Natural killer cell (primary cell): ENCODE measurements around the gene AMDHD1. TPM values are rescaled to one million over a fixed set of nuclear protein-coding genes. Genes with fewer than 3 reads are reported as not detected.
A peak's percentile ranks its signal among the peaks of the same experiment; 100 is the strongest.

Experiments
- ATAC-seq, 3 donors: fragments of 150-1000 bp in 2 of 3; fragments of 200-7000 bp in 1 of 3; cut with Tn5 transposase; 1 replicate in 1 of 3; 2 replicates in 2 of 3; pipeline ENCODE4 v1.10.0; 2021; ENCODE audit warnings: mild to moderate bottlenecking in 2 of 3, moderate library complexity in 2 of 3
- DNase-seq, 2 donors: peaks; one replicate each; pipeline versions ENCODE4 v3.0.0 to v3.0.0-alpha.2; 2013 to 2021; ENCODE audit warnings: mixed read lengths in 1 of 2
- H3K27ac ChIP-seq: one replicate; pipeline ENCODE4 v1.5.1; 2013; ENCODE audit warnings: mild to moderate bottlenecking, low read length
- H3K27me3 ChIP-seq: one replicate; pipeline ENCODE4 v1.6.1; 2013; ENCODE audit warnings: low read length; ENCODE audit not compliant: control insufficient read depth, insufficient read depth
- H3K36me3 ChIP-seq: one replicate; pipeline ENCODE4 v1.6.1; 2013; ENCODE audit warnings: low read length; ENCODE audit not compliant: control insufficient read depth, insufficient read depth
- H3K4me1 ChIP-seq: one replicate; pipeline ENCODE4 v1.6.1; 2013; ENCODE audit warnings: low read length; ENCODE audit not compliant: control insufficient read depth, insufficient read depth
- H3K4me3 ChIP-seq: one replicate; pipeline ENCODE4 v1.5.1; 2013; ENCODE audit warnings: low read length
- H3K9me3 ChIP-seq: one replicate; pipeline ENCODE4 v1.6.1; 2013; ENCODE audit warnings: low read length; ENCODE audit not compliant: control insufficient read depth, insufficient read depth
- H3K27ac Mint-ChIP-seq, 2 donors: one replicate each; pipeline ENCODE4 v1.8.0; 2022; ENCODE audit warnings: mild to moderate bottlenecking in 2 of 2, mixed read lengths in 2 of 2, moderate library complexity in 1 of 2
- H3K27me3 Mint-ChIP-seq, 2 donors: one replicate each; pipeline ENCODE4 v1.8.0; 2022; ENCODE audit warnings: low read depth in 2 of 2, mixed read lengths in 2 of 2
- H3K36me3 Mint-ChIP-seq: one replicate; pipeline ENCODE4 v1.8.0; 2022; ENCODE audit warnings: mixed read lengths
- H3K4me1 Mint-ChIP-seq, 2 donors: one replicate each; pipeline ENCODE4 v1.8.0; 2022; ENCODE audit warnings: mixed read lengths in 2 of 2
- H3K4me3 Mint-ChIP-seq: one replicate; pipeline ENCODE4 v1.8.0; 2022; ENCODE audit warnings: mild to moderate bottlenecking, moderate library complexity, mixed read lengths
- H3K9me3 Mint-ChIP-seq, 2 donors: one replicate each; pipeline ENCODE4 v1.8.0; 2022; ENCODE audit warnings: mixed read lengths in 2 of 2
- CTCF ChIP-seq: fragments of 200-600 bp; IDR thresholded peaks from one replicate; pipeline ENCODE4 v1.8.0; 2022; ENCODE audit warnings: antibody characterized with exemption
- WGBS: methylation state at CpG from one replicate; pipeline ENCODE4 v1.1.7; 2013; ENCODE audit warnings: missing lambda C conversion rate; ENCODE audit not compliant: insufficient coverage; 5-methylcytosine and 5-hydroxymethylcytosine counted together
- intact Hi-C: fragments of 100-400 bp; cut with micrococcal nuclease; formaldehyde crosslinking; loops from one replicate; pipeline ENCODE4 v1.14.2; 2022
- total RNA-seq, 4 donors: library from RNA; stranded (reverse); fragments of 120-200 nt in 1 of 4; gene quantifications; one replicate each; pipeline versions ENCODE4 v1.2.3 to v1.2.4, GENCODE V29; 2013 to 2022

The AMDHD1 gene
- total RNA-seq = 1 to 10 TPM; 1.2 to 1.6 (median 1.4) TPM
- total RNA-seq (2013) = 3.6 TPM

- Mint-ChIP-seq H3K9me3 (no peaks in the 10 kb centered on the region), H3K36me3 (no peaks in the 10 kb centered on the region), H3K27me3 (peaks cover 0 to 8% of the 10 kb centered on the region in 2 donors), H3K27ac (peak within 1 kb of the TSS; percentile 69 to 93), H3K4me3 (peak within 1 kb of the TSS; percentile 96), H3K4me1 (peaks cover 6 to 7% of the 10 kb centered on the region in 2 donors)
- H3K36me3 ChIP-seq = no peaks in the 10 kb centered on the region
- no peaks in the 10 kb centered on the region for H3K27me3 ChIP-seq
- intact Hi-C loops = loop anchor here (2.0 kb wide), 1 partner anchor 85 kb away; the partner anchor contains the start of gene SNRPF
- TF ChIP-seq CTCF = peak; percentile 11
- peaks cover 13% of the 10 kb centered on the region for H3K4me1 ChIP-seq
- peak; percentile 56 to 81 for DNase-seq
- ATAC-seq = peak; percentile 64 to 77 (median 71)
- no peaks in the 10 kb centered on the region for H3K9me3 ChIP-seq
- under 1% methylated on average over 38 of the region's 38 CpGs for WGBS
- peak within 1 kb of the TSS; percentile 65 for H3K27ac ChIP-seq
- peak within 1 kb of the TSS; percentile 84 for H3K4me3 ChIP-seq
Observed at GRCh38 chr12:95943330-95943842, at the start of gene AMDHD1. TSS of gene AMDHD1 (plus strand) at chr12:95943331. CDS start at chr12:95943399, 68 bp downstream.

- no peak for TF ChIP-seq CTCF
- Histone ChIP-seq H3K27ac (no peak overlapping the region), H3K36me3 (no peaks in the 10 kb centered on the region), H3K4me3 (no peak overlapping the region), H3K9me3 (no peaks in the 10 kb centered on the region), H3K4me1 (no peaks in the 10 kb centered on the region), H3K27me3 (peaks cover 3% of the 10 kb centered on the region)
- Mint-ChIP-seq H3K27ac (no peak overlapping the region), H3K9me3 (no peaks in the 10 kb centered on the region), H3K36me3 (no peaks in the 10 kb centered on the region), H3K4me1 (no peaks in the 10 kb centered on the region), H3K27me3 (peaks cover 11 to 15% of the 10 kb centered on the region in 2 donors), H3K4me3 (no peak overlapping the region)
- DNase-seq = no peak
- intact Hi-C loops = no loop called here
- 93% methylated on average over 4 of the region's 4 CpGs for WGBS
- no peak for ATAC-seq
Observed at GRCh38 chr12:95896846-95897245, 46.3 kb upstream of the AMDHD1 start.

GRCh38 chr12:95898081-95898480 is 45.0 kb upstream of the AMDHD1 start:
- Mint-ChIP-seq H3K9me3 (peaks cover 0 to under 1% of the 10 kb centered on the region in 2 donors), H3K4me1 (no peaks in the 10 kb centered on the region), H3K4me3 (no peak overlapping the region), H3K36me3 (peaks cover 1% of the 10 kb centered on the region), H3K27me3 (peaks cover 10 to 20% of the 10 kb centered on the region in 2 donors), H3K27ac (no peak overlapping the region)
- Histone ChIP-seq H3K4me1 (no peaks in the 10 kb centered on the region), H3K27ac (no peak overlapping the region), H3K27me3 (peaks cover 7% of the 10 kb centered on the region), H3K4me3 (no peak overlapping the region), H3K9me3 (no peaks in the 10 kb centered on the region), H3K36me3 (no peaks in the 10 kb centered on the region)
- no peak for TF ChIP-seq CTCF
- ATAC-seq (no peak), DNase-seq (no peak)
- 70% methylated on average over 3 of the region's 4 CpGs for WGBS
- intact Hi-C loops = no loop called here

- H3K9me3 ChIP-seq = no peaks in the 10 kb centered on the region
- peaks cover 6% of the 10 kb centered on the region for H3K27me3 ChIP-seq
Observed at GRCh38 chr12:95908573-95908972, 34.6 kb upstream of the AMDHD1 start.

More at GRCh38 chr12:95908573-95908972, 34.6 kb upstream of the AMDHD1 start:
- Histone ChIP-seq H3K36me3 (no peaks in the 10 kb centered on the region), H3K27ac (no peak overlapping the region), H3K4me3 (no peak overlapping the region), H3K4me1 (no peaks in the 10 kb centered on the region)
- H3K27ac Mint-ChIP-seq = no peak overlapping the region
- no peak for TF ChIP-seq CTCF
- no peaks in the 10 kb centered on the region for H3K9me3 Mint-ChIP-seq
- no peak overlapping the region for H3K4me3 Mint-ChIP-seq
- H3K4me1 Mint-ChIP-seq = no peaks in the 10 kb centered on the region
- intact Hi-C loops = no loop called here
- H3K27me3 Mint-ChIP-seq = peaks cover 25 to 34% of the 10 kb centered on the region in 2 donors
- no peak for DNase-seq
- H3K36me3 Mint-ChIP-seq = no peaks in the 10 kb centered on the region
- ATAC-seq = no peak
